ENCODE measurements around the gene SEMA7A. TPM values are rescaled to one million over a fixed set of nuclear protein-coding genes. Genes with fewer than 3 reads are reported as not detected.
"Not testable (repeated sequence)": the region's sequence is repeated elsewhere in the genome, so short reads cannot be mapped to it uniquely, and the experiment has no call there.

SEMA7A gene
- total RNA-seq, 1 donor from 2014 or later = 1.3 TPM

DNA sequence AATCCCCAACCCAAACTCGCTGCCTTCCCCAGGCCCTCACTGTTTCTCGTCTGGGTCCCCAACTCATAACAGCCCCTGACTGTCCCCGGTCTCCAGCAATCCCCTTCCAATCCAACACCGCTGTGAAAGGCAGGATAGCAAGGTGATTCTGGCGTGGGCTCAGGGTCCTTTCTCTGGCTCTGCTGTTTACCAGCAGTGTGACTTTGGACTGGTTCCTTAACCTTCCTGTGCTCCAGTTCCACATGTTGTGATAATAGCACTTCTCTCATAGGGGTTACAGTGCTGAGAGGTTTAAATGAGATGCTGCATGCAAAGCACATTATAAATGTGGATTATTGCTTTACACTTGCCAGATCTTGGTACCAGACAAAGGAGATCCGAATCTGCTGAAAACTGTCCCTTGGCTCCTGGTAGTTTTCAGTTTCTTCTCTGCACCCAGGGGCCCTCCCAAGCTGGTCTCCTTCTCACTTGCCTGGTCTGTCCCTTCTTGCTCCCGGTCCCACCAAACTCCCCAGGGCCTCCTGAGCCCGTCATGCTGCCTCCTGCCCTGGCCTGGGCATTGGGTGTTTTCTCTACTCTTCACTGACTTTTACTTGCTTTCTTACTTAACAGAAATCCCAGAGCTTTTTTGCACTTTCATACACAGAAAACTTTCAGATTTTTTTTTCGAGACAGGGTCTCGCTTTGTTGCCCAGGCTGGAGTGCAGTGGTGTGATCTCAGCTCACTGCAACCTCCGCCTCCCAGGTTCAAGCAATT lies 39.5 kb downstream of the SEMA7A start:
- intact Hi-C loops (cut with micrococcal nuclease) = no loop called here
- DNase-seq (no peak), ATAC-seq (no peak)

DNA sequence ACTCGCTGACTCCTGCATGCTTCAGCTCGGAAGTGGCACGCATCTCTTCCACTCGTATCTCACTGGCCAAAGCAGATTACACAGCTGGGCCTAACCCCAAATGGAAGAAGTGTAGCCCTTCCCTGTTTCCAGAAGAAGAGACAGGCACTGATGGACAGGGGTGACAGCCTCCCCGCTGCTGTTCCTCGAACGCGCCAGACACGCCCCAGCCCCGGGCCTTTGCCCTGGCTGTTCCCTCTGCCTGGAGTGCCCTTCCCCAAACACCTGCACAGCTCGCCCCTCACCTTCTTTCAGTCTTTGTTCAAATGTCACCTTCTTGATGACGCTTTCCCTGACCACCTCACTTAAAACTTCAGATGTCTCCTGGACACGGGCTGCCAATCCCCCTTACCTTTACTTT lies 40.3 kb downstream of the SEMA7A start:
- ATAC-seq (no peak), DNase-seq (no peak)
- intact Hi-C loops (cut with micrococcal nuclease) = no loop called here

GRCh38 chr15:74392902-74393301 lies 40.9 kb downstream of the SEMA7A start:
- ATAC-seq = no peak
- DNase-seq = no peak
- intact Hi-C loops (cut with micrococcal nuclease) = no loop called here

DNA sequence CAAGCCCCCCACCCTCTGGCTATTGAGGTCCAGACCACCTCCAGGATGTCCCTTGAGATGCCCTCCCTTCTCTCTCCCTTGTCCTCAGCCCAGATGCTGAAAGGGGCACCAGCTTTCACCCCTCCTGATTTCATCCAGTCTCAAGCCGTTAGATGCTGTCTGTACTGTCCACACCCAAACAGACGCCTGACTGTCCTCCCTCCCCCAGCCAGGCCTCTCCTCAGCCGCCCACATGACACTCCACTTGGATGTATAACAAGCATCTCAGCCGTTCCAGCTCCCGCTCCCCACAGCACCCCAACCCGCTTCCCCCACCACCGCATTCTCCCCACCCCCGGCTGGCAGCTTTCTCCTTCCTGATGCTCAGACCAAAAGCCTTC lies 41.3 kb downstream of the SEMA7A start:
- DNase-seq (no peak), ATAC-seq (no peak)
- intact Hi-C loops (cut with micrococcal nuclease) = no loop called here

- no peak for ATAC-seq
- no peak for DNase-seq
- intact Hi-C loops (cut with micrococcal nuclease) = no loop called here
Measured at GRCh38 chr15:74391582-74392450, 41.9 kb downstream of the SEMA7A start.

DNA sequence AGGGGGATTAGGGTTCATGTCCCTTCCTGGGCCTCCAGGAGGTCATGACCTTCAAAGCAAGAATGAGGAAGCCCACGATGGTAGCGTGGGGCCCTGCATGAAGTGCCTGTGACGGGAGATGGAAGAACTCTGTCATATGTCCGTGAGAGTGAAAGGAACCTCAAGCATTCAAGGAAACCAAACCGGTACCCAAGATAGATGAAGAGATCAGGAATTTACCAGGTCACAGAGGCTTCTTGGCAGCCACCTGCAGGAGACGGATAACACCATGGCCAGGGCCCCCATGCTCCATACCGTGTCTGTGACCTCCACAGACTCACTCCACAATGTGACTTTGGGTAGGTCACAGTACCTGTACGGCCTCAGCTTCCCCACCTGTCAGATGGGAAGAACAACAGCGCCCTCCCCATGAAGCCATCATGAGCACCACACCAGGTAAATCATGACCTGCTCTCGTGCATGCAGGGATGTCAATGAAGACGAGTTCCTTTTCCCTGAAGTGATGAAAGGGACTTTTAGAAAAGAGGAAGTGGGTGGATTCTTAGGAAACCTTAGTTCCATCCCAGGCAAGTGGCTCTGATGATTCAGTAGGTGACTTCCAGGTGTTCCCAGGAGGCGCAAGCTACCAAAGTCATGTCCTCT lies 43.0 kb downstream of the SEMA7A start:
- intact Hi-C loops (cut with micrococcal nuclease) = no loop called here
- ATAC-seq = no peak
- no peak for DNase-seq

GRCh38 chr15:74390049-74390646 lies 43.6 kb downstream of the SEMA7A start:
- DNase-seq; intact Hi-C loops (cut with micrococcal nuclease); ATAC-seq: not testable (repeated sequence)

GRCh38 chr15:74389241-74390048 lies 44.3 kb downstream of the SEMA7A start:
- ATAC-seq (no peak), DNase-seq (no peak)
- intact Hi-C loops (cut with micrococcal nuclease) = no loop called here

- ATAC-seq = no peak
- DNase-seq = no peak
- intact Hi-C loops (cut with micrococcal nuclease) = no loop called here
Measured at GRCh38 chr15:74388363-74388951, 45.3 kb downstream of the SEMA7A start.

DNA sequence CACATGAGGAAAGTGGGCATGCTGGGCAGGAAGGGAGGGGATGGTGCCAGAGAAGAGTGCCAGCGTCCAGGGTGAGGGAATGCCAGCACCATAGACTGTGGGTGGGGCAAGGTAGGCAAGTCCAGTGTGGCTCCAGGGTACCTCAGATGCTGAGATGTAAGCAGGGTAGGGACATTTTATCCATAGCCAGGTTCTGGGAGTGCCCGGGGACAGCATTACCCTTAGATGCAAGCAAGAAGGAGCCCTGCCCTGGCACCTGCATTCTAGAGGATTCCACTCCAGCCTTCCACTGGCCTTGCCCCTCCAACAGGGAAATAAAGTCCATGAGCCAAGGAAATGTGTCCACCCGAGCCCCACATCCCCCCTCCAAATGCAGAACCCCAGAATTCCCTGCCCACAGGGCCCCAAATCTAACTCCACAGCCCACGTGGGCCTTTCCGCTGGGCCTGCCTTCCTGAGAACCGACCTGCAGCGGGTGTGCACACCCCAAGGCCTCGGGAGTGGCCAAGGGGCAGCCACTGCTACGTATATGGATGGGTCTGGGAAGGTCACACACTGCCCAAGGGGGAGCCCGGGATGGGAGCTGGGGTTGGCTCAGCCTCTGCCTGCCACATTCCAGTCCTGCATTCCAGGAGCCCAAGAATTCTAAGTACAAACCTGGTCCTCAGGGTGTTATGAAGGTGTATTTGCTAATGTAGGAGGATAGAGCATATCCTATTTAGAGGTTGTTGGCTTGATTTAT lies 46.0 kb downstream of the SEMA7A start:
- no peak for ATAC-seq
- DNase-seq = no peak
- intact Hi-C loops (cut with micrococcal nuclease) = no loop called here

DNA sequence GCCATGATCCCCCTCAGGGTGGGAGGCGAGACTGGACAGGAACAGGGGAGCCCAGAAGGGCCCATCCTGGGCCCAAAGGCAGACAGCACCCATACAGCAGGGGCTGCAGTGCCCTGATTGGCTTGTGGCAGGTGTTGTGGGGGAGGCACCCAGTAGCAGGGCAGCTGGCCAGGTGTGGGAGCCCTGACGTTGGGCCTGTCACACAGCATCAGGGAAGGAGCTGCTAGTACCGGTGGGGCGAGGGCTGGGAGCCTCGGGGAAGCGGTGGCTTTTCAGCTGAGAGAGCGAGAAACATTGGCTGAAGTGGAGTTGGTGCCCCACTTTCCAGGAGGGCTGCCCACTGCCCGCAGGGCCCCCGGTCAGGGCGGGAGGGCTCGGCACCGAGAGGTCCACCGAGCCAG lies 46.6 kb downstream of the SEMA7A start:
- intact Hi-C loops (cut with micrococcal nuclease) = no loop called here
- DNase-seq (no peak), ATAC-seq (no peak)

DNA sequence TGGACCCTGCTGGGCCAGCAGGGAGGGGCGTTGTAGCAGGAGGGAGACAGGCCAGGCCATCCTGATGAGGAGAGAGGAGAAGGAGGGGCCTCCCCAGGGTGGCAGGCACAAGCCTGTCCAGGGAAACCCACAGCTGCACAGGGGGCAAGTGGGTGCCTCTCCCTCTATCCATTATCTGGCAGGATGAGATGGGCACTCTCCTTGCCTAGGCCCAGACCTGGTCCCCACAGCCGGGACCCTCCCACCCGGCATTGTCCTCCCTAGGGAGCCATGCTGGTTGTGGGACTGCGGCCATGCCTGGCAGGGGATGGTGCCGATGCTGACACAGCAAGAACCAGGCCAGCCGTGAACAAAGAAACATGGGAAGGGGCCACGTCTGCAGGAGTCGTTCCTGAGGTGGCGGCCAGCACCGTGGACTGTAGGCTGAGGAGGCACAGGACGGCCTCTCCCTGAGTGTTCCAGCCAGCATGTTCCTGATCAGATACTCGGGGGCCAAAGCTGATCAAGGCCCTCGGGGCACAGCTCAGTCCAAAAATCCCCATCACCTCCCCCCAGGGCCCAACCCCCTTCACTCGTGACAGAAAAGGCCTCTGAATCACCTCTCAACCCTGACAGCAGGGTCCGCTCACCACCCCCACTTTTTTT lies 47.1 kb downstream of the SEMA7A start:
- intact Hi-C loops (cut with micrococcal nuclease) = no loop called here
- no peak for DNase-seq

GRCh38 chr15:74385733-74386132 lies 48.0 kb downstream of the SEMA7A start:
- no peak for DNase-seq
- ATAC-seq = peak; percentile 35
- intact Hi-C loops (cut with micrococcal nuclease) = no loop called here

More for the DNA sequence above, 47.1 kb downstream of the SEMA7A start:
- ATAC-seq = no peak

DNA sequence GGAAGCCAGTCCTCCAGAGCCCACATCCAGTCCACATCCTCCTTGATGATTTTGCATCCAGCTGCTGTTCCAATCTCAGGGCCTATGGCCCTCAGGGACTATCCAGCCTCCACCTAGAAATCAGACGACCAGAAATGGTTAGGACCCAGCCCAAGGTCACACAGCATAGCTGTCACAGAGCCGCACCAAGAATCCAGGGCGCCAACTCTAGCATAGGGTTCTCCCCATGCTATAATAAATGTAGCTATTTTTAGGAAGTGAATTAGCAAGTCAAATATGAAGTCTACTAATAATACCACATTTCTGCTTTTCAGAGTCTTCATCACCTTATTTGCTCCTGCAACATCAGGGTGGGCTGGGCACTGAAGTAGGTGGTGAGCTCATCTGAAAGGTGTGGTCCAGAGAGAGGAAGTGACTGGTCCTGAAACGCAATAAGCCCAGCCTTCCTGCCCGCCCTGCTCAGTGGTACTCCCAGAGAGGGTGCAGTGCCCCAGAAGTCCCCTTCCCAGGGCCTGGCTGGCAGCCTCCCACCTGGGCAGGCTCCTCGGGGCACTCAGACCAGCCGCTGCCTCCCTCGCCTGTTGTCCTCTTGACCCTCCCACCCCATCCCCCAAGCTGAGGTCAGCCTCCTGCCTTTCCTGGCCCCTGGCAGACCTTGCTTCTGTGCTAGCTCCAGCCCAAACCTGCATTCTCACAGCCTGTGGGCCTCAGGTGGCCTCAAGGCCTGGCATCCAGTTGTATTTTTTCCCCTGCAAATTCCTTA lies 48.7 kb downstream of the SEMA7A start:
- DNase-seq (no peak), ATAC-seq (peak; percentile 27)
- intact Hi-C loops (cut with micrococcal nuclease) = loop anchor here (5.0 kb wide), 1 partner anchor 52 kb away; no protein-coding TSS in a partner anchor

DNA sequence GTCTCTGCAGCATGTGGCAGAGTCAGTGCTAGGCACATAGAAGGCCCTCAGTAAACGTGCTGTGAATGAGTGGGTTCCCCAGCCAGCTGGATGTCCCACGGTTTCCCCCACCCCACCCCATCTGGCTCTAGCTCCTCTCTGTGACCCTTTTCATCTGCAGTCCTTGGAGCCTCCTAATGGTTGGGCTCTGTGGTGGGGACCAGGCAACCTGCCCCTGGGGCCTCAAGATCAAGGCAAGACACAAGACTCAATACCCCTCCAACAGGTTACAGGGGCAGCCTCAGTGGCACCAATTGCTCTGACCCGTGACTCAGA lies 49.2 kb downstream of the SEMA7A start:
- intact Hi-C loops (cut with micrococcal nuclease) = loop anchor here (5.0 kb wide), 1 partner anchor 53 kb away; no protein-coding TSS in a partner anchor
- no peak for DNase-seq
- ATAC-seq = no peak

DNA sequence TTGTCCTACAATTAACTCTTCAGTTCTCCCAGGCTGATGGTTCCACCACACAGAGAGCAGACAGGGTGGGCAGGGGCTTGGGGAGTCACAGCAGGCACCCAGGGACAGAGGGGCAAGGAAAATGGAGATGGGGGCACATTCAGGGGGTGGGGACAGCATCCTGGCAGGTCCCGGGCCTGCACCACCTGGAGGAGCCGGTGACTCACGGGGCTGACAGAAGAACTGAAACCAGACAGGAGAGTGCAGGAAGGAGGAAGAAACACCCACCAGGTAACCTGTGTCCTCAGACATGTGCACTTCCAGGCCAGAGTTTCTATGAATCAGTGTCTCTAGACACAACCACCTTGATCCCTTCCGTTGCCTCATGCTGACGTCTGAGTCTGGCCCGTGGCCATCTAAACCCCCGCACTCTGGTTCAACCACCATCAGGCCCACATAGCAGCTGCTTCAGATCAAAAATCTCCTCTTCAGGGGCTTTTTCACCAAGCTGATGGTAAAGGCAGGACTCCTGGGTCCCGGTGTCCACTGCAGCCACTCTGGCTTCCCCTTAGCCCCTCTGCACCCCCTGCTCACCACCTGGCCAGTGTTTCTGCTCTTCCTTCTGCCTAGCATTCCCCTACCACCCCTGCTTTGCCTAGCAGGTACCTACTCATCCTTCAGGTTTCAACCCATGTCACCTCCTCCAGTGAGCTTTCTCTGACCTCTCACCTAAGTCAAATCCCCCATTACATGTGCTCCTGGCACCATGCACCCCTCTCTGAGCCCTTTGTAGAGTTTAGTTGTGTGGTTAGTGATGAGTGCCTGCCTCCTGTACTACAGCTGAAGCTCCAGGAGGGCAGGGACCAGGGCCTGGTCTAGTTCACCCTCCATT lies 49.8 kb downstream of the SEMA7A start:
- ATAC-seq (no peak), DNase-seq (no peak)
- intact Hi-C loops (cut with micrococcal nuclease) = loop anchor here (5.0 kb wide), 1 partner anchor 53 kb away; no protein-coding TSS in a partner anchor
